Heart right ventricle (tissue), 16 donors: ENCODE results near the gene DNASE1L2. TPM values are rescaled to one million over a fixed set of nuclear protein-coding genes. Genes with fewer than 3 reads are reported as not detected.

Experiments used
- ATAC-seq, 8 donors: fragments of 200-7000 bp; cut with Tn5 transposase; one replicate each; pipeline ENCODE4 v1.9.1; 2020; ENCODE audit warnings: mild to moderate bottlenecking in 8 of 8, moderate library complexity in 8 of 8, moderate number of reproducible peaks in 1 of 8
- DNase-seq, 2 donors: peaks; one replicate each; pipeline ENCODE4 v3.0.0-alpha.2; 2020
- H3K27ac ChIP-seq, 10 donors: fragments of 200-600 bp; sonication (generic) in 2 of 10; one replicate each; pipeline versions ENCODE4 v1.5.0 to v1.8.0; 2020 to 2022; ENCODE audit warnings: mild to moderate bottlenecking in 3 of 10
- H3K27me3 ChIP-seq, 7 donors: fragments of 200-600 bp; one replicate each; pipeline ENCODE4 v1.8.0; 2021 to 2022; ENCODE audit warnings: mild to moderate bottlenecking in 2 of 7
- H3K36me3 ChIP-seq, 9 donors: fragments of 200-600 bp; sonication (generic) in 1 of 9; one replicate each; pipeline versions ENCODE4 v1.5.0 to v1.8.0; 2020 to 2022; ENCODE audit warnings: mild to moderate bottlenecking in 2 of 9
- H3K4me1 ChIP-seq, 9 donors: fragments of 200-600 bp; sonication (generic) in 1 of 9; one replicate each; pipeline versions ENCODE4 v1.5.0 to v1.8.0; 2020 to 2022; ENCODE audit warnings: mild to moderate bottlenecking in 4 of 9
- H3K4me3 ChIP-seq, 10 donors: fragments of 200-600 bp; sonication (generic) in 2 of 10; one replicate each; pipeline versions ENCODE4 v1.5.0 to v1.8.0; 2020 to 2022; ENCODE audit warnings: mild to moderate bottlenecking in 7 of 10, moderate library complexity in 2 of 10
- H3K9me3 ChIP-seq, 11 donors: fragments of 200-600 bp in 10 of 11; sonication (generic) in 2 of 11; one replicate each; pipeline versions ENCODE4 v1.5.0 to v1.8.0; 2013 to 2022; ENCODE audit warnings: mild to moderate bottlenecking in 2 of 11, control low read depth in 1 of 11, moderate library complexity in 1 of 11
- WGBS, 2 donors: extraction: QIAGEN DNeasy Blood & Tissue Kit; methylation state at CpG; one replicate each; pipeline ENCODE4 v1.1.7; 2013; ENCODE audit warnings: inconsistent platforms in 1 of 2; 5-methylcytosine and 5-hydroxymethylcytosine counted together
- intact Hi-C, 10 donors: fragments of 100-400 bp; cut with DNase I; formaldehyde crosslinking; loops; one replicate each; pipeline versions ENCODE4 v1.11.1 to v1.14.2; 2022
- polyA plus RNA-seq, 2 donors: library from polyadenylated mRNA; stranded (reverse); fragments of 200-250 nt; gene quantifications; one replicate each; pipeline ENCODE4 v1.2.3, GENCODE V29; 2013
- total RNA-seq, 10 donors: library from RNA; stranded (reverse); fragmentation: NEBNext Ultra II Directional in 3 of 10; extraction: Animal tissue kit (Norgen Biotek cat#: 25700) in 3 of 10; gene quantifications; one replicate each; pipeline versions ENCODE4 v1.2.1 to v1.2.4, GENCODE V29; 2021 to 2023
- TF ChIP-seq, protein P1 (sequence below), 9 donors: fragments of 200-600 bp; sonication (generic) in 2 of 9; IDR thresholded peaks; one replicate each; pipeline versions ENCODE4 v1.5.0 to v1.8.0; 2021 to 2022; ENCODE audit warnings: antibody characterized with exemption in 9 of 9, mild to moderate bottlenecking in 5 of 9, moderate library complexity in 1 of 9
- donor health status: Arrhythmogenic right ventricular cardiomyopathy.
- donor health status: ischemic (EF 13 %, LVEDD 7.1; RV severe dilation, severe dysfunction).
- donor health status: healthy with polysubstance abuse.
- donor health status: DM: no; HTN: yes; CAD: no.
- donor health status: DM: no; HTN: no; CAD: no.
- donor health status: ischemic (EF 25% LVEDD 6.9; RV normal size, moderate dysfunction).
- donor health status: ischemic (EF 25% LVEDD 5.7; RV mildly dilated, moderate dysfunction).
- donor health status: healthy.
- donor health status: DM: yes; HTN: yes; CAD: no.
- donor health status: Ischemic cardiomyopathy.
- donor health status: ischemic (EF 35%, LVEDD 5.7; RV mildly dilated, moderate dysfunction).
- donor health status: nonischemic (EF 11% LVEDD 7.7; RV severe dilation, severe dysfunction).
- donor health status: DM: yes; HTN: yes; CAD: no.
- donor health status: PGD.
- donor health status: ischemic (EF 29% LVEDD 5.4; RV normal size, mild dysfunction).
- donor health status: nonischemic (EF 23%, LVEDD 6.1; RV moderate dilation, normal function).

DNASE1L2 gene
- total and polyA plus RNA-seq, 12 donors: 0.15 to 1.2 (median 0.35) TPM; not detected in 1

DNA sequence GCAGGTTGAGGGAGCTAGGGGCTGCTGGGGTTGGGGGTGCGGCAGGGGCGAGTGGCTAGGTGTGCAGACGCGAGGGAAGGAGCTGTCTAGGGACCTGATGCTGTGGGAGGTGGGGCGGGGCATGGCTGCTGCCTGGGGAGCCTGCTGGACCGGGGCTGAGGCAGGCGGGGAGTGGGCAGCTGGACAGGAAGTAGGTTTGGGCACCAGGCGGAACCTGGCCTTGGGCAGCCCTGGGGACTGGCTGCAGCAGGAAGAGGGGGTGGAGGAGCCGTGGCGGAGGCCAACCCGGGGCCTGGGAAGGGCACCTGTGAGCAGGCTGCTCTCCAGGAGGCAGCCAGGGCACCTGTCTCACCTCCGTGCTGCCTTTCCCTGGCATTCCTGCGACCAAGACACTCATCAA lies 5.9 kb upstream of the DNASE1L2 start:
- H3K36me3 ChIP-seq: peaks cover 18 to 96% (median 53%) of the 10 kb centered on the region in 9 donors
- intact Hi-C loops: no loop called here
- no peaks in the 10 kb centered on the region for H3K9me3 ChIP-seq
- peaks cover 0 to 13% (median 8%) of the 10 kb centered on the region in 9 donors for H3K4me1 ChIP-seq
- TF ChIP-seq, protein P1, sequence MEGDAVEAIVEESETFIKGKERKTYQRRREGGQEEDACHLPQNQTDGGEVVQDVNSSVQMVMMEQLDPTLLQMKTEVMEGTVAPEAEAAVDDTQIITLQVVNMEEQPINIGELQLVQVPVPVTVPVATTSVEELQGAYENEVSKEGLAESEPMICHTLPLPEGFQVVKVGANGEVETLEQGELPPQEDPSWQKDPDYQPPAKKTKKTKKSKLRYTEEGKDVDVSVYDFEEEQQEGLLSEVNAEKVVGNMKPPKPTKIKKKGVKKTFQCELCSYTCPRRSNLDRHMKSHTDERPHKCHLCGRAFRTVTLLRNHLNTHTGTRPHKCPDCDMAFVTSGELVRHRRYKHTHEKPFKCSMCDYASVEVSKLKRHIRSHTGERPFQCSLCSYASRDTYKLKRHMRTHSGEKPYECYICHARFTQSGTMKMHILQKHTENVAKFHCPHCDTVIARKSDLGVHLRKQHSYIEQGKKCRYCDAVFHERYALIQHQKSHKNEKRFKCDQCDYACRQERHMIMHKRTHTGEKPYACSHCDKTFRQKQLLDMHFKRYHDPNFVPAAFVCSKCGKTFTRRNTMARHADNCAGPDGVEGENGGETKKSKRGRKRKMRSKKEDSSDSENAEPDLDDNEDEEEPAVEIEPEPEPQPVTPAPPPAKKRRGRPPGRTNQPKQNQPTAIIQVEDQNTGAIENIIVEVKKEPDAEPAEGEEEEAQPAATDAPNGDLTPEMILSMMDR (IDR thresholded peaks at IDR 0.05): no peak
- no peak for DNase-seq
- no peak overlapping the region for H3K27ac ChIP-seq
- no peak for ATAC-seq
- 89 to 91% methylated on average over 13 of the region's 13 CpGs for WGBS, 2 donors
- peaks cover 0 to 2% (median 0%) of the 10 kb centered on the region in 7 donors for H3K27me3 ChIP-seq
- no peak overlapping the region for H3K4me3 ChIP-seq

DNA sequence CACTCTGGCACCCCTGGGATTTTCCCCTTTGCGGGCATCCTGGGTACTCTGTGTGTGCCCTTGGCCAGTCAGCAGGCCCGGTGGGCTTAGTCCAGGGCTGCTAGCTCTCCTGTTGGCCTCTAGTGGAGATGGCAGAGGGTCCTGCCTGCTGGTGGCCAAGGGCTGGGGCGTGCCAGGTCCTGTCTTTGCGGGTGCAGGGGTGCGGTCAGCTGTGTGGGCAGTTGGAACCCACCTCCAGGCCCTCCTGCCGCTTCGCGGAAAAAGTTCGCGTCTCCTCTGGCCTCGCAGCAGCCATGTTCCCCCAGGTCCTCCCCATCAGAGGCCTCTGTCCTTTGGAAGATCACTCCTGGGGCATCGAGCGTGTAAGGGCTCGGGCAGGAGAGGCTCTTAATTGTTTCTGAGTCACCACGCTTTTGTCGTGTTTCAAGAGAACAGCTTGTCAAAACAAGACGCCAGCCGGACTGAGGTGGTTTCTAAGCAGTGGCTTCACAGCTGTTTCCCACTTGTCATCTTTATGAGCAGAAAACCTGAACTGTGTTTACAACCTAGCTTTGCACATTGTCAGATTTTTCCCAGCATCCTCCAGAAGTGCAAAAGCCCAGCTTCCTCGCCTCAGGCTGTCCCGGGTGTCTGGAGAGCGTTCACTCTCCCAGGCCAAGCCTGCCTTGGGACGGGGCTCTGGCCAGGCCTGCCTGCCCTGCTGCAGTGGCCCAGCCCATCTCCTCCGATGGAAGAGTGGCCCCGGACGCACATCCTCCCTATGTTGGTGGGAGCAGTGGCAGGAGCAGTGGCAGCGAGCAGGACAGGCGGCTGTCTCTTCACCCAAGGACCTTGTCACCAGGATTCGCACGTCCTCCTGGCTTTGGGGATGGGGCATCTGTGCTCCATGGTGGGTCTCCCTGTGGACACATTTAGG lies 5.0 kb upstream of the DNASE1L2 start:
- intact Hi-C loops: no loop called here
- H3K4me1 ChIP-seq: peaks cover 2 to 12% (median 7%) of the 10 kb centered on the region in 9 donors
- H3K27ac ChIP-seq: no peak overlapping the region
- H3K9me3 ChIP-seq: no peaks in the 10 kb centered on the region
- no peak for ATAC-seq
- no peak overlapping the region for H3K4me3 ChIP-seq
- DNase-seq: no peak
- 89 to 90% methylated on average over 29 of the region's 29 CpGs for WGBS, 2 donors
- peaks cover 18 to 97% (median 56%) of the 10 kb centered on the region in 9 donors for H3K36me3 ChIP-seq
- TF ChIP-seq, protein P1 (IDR thresholded peaks at IDR 0.05): no peak
- peaks cover 0 to 11% (median 2%) of the 10 kb centered on the region in 7 donors for H3K27me3 ChIP-seq

DNA sequence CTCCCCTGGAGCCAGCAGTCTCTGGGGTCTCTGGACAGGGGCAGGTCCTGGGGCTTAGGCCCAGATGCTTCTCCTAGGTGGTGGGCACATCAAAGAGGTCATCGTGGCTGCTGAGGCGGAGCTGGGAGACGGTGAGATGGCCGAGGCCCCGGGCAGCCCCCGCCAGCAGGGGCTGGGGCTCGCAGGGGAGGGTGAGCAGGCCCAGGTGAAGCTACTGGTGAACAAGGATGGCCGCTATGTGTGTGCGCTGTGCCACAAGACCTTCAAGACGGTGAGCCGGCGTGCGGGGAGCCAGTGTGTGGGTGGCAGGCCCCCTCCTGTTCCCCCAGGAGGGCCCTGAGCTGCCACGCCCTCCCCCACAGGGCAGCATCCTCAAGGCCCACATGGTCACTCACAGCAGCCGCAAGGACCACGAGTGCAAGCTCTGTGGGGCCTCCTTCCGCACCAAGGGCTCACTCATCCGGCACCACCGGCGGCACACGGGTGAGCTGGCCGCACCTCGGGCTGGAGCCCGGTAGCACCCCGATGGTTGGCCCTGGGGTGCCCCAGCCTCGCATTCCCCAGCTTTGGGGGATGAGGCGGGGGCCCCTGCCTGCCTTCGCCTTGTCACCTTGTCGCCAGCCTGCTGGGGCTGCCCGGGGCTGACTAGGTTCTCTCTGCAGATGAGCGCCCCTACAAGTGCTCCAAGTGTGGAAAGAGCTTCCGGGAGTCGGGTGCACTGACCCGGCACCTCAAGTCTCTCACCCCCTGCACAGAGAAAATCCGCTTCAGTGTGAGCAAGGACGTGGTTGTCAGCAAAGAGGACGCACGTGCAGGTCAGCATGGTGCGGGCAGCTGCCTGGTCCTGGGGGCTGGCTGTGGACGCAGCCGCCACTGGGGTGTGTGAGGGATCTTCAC lies 3.9 kb upstream of the DNASE1L2 start:
- Histone ChIP-seq H3K9me3 (no peaks in the 10 kb centered on the region), H3K36me3 (peaks cover 18 to 86% (median 56%) of the 10 kb centered on the region in 9 donors), H3K4me1 (peaks cover 7 to 16% (median 15%) of the 10 kb centered on the region in 9 donors), H3K27me3 (peaks cover 0 to 22% (median 8%) of the 10 kb centered on the region in 7 donors), H3K27ac (no peak overlapping the region), H3K4me3 (no peak overlapping the region)
- DNase-seq (no peak), ATAC-seq (no peak)
- intact Hi-C loops: no loop called here
- WGBS, 2 donors: 90% methylated on average over 36 to 41 of the region's 41 CpGs
- TF ChIP-seq, protein P1 (IDR thresholded peaks at IDR 0.05): no peak
